Mammary epithelial cell (primary cell): Measurements from ENCODE around the gene CDK5RAP1.

ENCODE experiments used
- EZH2 ChIP-seq: IDR thresholded peaks from 2 replicates; pipeline ENCODE4 v1.6.1; 2012; ENCODE audit warnings: low read length, inconsistent platforms, borderline replicate concordance
- TF ChIP-seq, protein P1 (sequence below), 2 donors: IDR thresholded peaks in 1 of 2; conservative IDR thresholded peaks in 1 of 2; 2 replicates each; pipeline ENCODE4 v1.5.1; 2011 to 2012; ENCODE audit warnings: inconsistent platforms in 2 of 2, low read length in 2 of 2, mild to moderate bottlenecking in 2 of 2, control low read depth in 1 of 2, low read depth in 1 of 2; ENCODE audit not compliant: insufficient read depth in 1 of 2; ENCODE audit errors: extremely low read depth in 1 of 2

DNA sequence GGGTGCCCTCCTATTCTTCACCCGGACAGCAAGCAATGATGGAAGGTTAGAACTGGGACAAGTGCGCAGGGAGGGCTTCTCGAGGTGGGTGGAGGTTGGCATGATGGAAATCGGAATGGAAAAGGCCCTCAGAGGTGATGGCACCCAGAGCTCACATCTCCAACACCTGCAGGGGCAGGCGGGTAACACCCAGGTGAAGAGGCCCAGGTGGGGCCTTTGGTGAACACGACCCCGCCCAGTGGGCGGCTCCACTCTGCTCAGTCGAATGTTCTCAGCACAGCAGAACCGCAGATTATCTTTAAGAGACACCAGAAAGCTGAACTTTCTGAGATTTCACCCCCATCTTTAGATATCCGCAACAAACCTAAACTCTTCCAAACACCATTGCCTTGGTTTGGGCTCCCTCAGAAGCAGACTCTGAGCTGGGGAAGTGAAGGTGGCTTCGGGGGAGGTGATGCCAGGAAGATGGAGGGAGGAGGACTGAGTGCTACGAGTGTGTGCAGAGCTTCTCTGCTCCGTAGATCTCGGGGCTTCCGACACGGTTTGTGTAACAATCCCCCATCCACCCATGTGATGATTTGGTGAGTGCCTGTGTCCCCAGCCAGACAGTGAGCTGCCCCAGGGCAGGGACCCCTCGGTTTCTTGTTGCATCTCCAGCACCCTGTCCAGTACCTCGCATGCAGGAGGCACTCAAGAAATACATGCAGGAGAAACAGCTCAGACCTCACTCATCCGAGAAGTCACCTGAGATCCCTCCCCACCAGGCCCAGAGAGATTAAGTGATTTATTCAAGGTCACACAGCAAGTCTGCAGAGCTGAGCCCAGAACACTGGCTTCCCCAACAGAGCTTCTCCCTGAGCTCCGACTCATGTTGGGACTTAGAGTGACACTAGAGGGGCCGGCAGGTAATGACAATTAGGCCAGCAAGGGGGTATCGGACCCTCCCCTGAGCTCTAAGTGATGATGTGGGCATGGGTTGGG lies 72.9 kb downstream of the CDK5RAP1 start:
- TF ChIP-seq, protein P1, sequence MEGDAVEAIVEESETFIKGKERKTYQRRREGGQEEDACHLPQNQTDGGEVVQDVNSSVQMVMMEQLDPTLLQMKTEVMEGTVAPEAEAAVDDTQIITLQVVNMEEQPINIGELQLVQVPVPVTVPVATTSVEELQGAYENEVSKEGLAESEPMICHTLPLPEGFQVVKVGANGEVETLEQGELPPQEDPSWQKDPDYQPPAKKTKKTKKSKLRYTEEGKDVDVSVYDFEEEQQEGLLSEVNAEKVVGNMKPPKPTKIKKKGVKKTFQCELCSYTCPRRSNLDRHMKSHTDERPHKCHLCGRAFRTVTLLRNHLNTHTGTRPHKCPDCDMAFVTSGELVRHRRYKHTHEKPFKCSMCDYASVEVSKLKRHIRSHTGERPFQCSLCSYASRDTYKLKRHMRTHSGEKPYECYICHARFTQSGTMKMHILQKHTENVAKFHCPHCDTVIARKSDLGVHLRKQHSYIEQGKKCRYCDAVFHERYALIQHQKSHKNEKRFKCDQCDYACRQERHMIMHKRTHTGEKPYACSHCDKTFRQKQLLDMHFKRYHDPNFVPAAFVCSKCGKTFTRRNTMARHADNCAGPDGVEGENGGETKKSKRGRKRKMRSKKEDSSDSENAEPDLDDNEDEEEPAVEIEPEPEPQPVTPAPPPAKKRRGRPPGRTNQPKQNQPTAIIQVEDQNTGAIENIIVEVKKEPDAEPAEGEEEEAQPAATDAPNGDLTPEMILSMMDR (conservative IDR thresholded peaks at IDR 0.05 in 1 of 2, IDR thresholded peaks at IDR 0.05 in 1 of 2; ENCODE audit: extremely low read depth in 1 of 2, insufficient read depth in 1 of 2, low read depth in 1 of 2, low read length in 2 of 2), result no peak
- TF ChIP-seq EZH2, result no peak
